Measurements from ENCODE around the gene NEURL1B.

GRCh38 chr5:172713113-172713808 is 72.2 kb downstream of the NEURL1B start:
- TF ChIP-seq CTCF (IDR thresholded peaks at IDR 0.05; ENCODE audit: low read depth, low read length) (peak; percentile 53), POLR2A (IDR thresholded peaks at IDR 0.05; ENCODE audit: extremely low read depth, insufficient read length) (no peak), MAX (IDR thresholded peaks at IDR 0.05; ENCODE audit: low read depth, low read length) (no peak), MYC (IDR thresholded peaks at IDR 0.05; ENCODE audit: low read depth, low read length) (no peak; the same call in 1 of the 2 replicates)
